SIG-M5 (cell line): Measurements from ENCODE around the gene CAMK2G.
A peak's percentile ranks its signal among the peaks of the same experiment; 100 is the strongest.

Source experiments
- DNase-seq: peaks from one replicate; lab custom pipeline; 2025; lab: John Stamatoyannopoulos, UW

The CAMK2G gene

DNA sequence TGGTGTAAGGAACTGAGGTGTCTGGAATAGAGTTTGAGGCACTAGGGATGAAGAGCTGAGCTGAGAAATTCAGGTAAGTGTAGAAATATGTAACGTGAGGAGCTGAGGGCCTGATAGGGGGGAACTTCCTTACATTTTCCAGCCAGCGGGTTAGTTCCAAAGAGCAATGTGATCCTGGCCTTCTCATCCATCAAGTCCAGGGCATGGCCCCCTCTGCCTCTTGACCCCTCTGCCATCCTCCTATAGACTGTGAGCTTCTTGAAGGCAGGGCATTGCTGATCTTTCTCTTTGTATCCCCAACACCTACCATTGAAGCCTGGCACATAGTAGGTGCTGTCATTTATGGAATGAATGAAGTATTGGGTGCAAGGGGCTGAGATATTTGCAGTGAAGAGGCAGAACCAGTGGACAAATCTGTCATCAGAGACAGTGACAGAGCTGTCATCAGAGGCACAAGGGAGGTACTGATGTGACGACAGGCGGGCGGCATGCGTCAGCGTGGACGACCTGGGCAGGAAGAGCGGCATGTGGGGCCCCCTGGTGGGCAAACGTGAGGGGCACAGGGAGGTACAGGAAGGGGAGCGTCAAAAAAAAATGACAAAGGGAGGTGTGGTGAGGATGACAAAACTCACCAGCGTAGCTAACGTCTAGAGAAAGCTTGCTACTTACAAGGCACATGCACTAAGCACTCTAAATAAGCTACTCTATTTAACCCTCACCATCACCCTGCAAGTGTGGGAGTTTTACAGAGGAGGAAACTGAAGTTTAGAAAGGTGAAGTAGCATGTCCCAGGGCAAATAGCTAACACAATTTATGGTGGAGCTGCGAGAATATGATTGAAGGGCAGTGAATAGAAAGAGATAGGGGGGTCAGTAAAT is 5.2 kb upstream of the CAMK2G start:
- peak; percentile 54 for DNase-seq

- DNase-seq, result no peak
Measured at GRCh38 chr10:73878365-73878764, 4.0 kb upstream of the CAMK2G start.

DNA sequence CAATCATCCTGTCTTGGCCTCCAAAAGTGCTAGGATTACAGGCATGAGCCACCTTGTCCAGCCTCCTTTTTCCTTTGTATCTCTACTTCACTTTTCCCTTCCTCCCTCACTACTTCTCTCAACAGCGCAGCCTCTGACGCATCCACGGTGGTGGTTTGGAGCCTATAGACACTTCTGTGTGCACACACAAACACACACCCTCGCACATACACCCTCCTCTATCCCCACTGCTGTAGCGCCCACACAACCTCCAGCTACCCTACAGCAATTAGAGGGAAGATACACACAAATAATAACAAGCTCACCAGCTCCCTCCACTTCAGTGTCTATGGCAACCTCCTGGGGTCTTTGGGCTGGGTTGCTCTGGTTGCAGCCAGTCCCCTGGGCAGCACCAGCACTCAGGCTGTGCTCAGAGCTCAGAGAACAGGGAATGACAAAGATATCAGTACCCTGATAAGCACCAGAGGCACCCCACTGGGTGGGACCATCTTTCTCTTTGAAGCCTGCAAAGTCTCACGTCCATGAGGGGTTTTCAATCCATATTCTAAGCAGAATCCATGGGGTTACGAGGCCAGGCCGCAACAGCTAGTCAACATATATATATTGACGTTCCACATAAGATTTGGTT is 3.3 kb upstream of the CAMK2G start:
- no peak for DNase-seq

DNA sequence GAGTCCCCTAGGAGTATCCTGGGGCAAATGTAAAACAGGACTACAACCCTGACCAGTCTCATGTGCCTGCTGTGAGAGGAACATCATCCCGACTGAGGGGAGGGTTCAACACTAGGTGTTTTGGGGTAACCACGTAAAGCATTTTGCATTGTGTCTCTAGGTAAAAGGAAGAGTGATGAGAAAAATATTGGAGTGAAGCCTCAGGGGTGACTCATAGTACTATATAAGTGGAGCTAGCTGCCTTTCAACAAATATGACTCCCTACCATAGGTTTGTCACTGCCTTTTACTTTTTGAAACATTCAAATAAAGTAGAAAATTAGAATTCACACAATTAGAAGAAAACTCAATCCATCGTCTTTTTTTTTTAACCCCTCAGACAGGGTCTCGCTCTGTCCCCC is 2.6 kb upstream of the CAMK2G start:
- no peak for DNase-seq

GRCh38 chr10:73876566-73876965 is 2.2 kb upstream of the CAMK2G start:
- no peak for DNase-seq

DNA sequence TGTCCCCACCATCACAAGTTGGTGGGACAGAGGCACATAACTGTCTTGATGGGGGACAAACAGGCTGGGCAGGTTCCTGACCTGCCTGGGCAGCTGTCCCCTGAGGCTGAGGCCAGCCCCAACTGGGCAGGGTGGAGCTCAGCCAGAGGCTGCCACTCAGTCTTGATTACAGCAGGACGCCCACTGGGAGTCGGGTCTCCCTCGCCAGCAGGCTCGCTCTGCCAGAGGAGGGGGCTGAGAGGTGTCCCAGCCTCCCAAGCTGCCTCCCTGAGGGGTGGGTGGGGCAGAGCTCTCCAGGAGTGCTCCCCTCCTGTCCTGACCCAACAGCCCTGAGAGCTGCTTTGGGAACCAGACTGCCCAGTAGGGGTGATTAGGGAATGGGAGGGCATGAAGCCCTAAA is 1.8 kb upstream of the CAMK2G start:
- DNase-seq, result no peak

- DNase-seq, result no peak
Measured at GRCh38 chr10:73875139-73875475, 752 bp upstream of the CAMK2G start.

GRCh38 chr10:73873838-73874215 is 528 bp downstream of the CAMK2G start:
- no peak for DNase-seq

- DNase-seq, result no peak
Measured at GRCh38 chr10:73873142-73873837, 1.1 kb downstream of the CAMK2G start.

DNA sequence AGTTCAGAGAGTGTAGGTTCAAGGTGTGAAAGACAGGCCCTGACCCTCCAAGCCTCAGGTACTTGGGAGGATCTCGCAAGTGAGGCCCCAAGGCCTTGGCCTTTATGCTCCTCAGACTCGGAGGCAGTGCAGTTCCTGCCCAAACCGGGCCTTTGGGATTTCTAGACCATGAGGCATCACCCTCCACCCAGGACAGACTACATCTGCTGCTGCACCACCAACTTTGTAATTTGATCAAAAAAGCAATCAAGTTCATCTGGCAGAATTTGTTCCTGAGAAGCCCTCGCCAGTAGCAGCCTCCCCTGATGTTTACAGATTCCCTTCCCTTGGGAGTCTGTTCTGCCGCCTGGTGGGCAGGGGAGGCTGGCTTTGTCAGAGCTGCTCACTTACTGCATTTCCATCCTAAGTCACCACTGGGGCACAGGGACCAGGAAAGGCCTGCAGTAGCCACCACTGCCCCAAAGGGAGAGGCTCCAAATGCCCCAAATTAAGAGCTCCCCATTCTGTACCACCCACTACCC is 2.1 kb downstream of the CAMK2G start:
- no peak for DNase-seq

GRCh38 chr10:73871295-73872189 is 2.8 kb downstream of the CAMK2G start:
- DNase-seq, result no peak

- DNase-seq, result no peak
Measured at GRCh38 chr10:73868655-73869195, 5.6 kb downstream of the CAMK2G start.

DNA sequence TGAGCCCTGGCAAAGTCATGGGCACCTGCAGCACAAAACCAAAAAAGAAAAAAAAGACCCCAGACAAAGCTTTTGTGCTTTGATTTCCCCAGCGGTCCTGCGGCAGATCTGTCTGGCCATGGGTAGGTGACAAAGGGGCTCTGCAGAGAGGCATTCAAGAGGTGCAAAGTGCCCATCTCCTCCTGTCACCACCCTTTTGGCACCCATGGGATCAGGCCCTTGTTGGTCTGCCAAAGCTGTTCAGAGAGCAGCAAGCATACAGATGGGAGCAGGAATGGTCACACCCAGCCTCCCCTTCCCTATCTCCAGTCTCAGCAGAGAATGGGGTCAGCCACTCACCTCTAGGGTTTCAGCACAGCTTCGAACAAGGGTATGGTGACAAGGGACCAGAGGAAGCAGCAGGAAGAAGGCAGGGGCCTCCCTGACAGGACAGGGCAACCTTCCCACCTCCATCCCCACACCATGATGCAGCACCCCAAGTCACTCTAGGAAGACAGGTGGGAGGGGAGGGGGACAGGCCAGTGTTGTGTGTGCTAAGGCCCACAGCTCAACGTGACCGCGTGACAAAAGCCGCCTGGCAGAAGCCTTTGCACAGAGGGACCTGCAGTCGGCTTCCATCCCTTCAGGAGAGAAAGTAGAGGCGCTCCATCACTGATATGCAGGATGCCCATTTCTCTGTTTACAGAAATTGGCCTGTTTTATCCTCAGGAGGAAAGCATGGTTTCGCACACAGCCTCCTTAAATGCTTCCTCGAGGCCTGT is 6.3 kb downstream of the CAMK2G start:
- DNase-seq, result no peak

- DNase-seq, result no peak
Measured at GRCh38 chr10:73867126-73867807, 7.1 kb downstream of the CAMK2G start.

DNA sequence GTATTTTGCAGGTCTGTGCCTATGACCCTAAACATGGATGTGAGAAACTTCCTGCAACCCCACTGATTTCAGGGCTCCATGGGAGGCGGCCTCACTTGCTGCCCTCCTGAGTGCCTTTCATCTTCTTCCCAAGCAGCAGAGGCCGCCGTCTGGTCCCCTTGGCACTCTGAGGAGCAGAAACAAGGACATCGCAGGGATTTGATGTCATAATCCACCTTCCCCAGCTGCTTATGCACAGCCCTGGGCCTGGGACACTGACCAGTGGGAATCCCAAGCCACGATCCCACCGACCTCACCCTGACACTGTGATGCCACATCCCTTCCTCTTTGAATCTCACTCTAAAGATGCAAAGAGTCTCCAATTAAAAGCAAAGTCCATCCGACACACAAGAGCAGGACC is 7.7 kb downstream of the CAMK2G start:
- DNase-seq, result no peak

DNA sequence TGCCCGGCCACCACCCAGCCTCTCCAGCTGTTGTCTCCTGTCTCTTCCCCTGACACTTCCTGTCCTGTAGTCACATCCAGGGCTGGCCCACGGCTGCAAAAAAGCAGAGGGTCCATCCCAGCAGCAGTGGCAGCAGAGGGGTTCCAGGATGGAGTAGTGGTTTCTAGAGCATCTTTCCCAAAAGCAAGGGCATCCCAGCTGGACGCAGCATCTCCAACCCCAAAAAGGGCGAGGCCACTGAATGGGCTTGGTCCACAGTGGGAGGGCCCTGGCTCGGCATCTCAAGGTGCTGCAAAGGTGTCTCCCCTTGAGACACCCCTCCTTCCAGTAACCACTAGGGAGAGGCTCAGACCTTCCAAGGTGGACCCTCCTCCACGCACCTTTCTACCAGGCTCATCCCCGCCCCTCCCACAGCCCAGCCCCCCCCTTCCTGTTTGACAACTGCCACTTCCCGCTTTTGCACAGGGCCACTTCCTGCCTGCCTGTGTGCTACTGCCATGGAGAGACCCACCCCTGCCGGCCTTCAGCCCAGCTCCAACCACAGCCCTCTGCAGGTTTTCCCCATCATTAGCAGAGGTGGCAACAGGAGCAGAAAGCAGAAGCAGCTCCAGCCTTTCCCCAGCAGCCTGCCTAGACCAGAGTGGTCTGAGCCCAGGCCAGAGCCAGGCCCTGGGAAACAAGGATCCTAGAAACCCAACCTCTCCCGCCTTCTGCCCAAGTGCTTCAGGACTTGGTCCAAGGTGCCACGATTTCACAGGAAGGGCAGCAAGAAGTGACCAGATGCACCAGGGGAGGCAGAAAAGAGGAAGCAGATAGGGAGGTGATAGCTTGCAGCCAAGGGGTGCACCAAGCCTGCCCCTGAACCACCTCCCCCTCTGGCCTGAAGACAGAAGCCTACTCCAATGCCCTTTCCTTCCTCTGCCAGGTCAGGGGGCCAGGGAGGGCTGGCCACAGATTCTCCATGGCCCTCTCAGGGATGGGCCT is 8.6 kb downstream of the CAMK2G start:
- DNase-seq, result peak; percentile 60

- no peak for DNase-seq
Measured at GRCh38 chr10:73865107-73865458, 9.3 kb downstream of the CAMK2G start.

GRCh38 chr10:73864229-73864628 is 10.1 kb downstream of the CAMK2G start:
- no peak for DNase-seq
